ENCODE results near the gene DBF4. TPM values are rescaled to one million over a fixed set of nuclear protein-coding genes. Genes with fewer than 3 reads are reported as not detected.

Gene DBF4
- total RNA-seq, 1 experiment from 2014 or later: 55.4 TPM

DNA sequence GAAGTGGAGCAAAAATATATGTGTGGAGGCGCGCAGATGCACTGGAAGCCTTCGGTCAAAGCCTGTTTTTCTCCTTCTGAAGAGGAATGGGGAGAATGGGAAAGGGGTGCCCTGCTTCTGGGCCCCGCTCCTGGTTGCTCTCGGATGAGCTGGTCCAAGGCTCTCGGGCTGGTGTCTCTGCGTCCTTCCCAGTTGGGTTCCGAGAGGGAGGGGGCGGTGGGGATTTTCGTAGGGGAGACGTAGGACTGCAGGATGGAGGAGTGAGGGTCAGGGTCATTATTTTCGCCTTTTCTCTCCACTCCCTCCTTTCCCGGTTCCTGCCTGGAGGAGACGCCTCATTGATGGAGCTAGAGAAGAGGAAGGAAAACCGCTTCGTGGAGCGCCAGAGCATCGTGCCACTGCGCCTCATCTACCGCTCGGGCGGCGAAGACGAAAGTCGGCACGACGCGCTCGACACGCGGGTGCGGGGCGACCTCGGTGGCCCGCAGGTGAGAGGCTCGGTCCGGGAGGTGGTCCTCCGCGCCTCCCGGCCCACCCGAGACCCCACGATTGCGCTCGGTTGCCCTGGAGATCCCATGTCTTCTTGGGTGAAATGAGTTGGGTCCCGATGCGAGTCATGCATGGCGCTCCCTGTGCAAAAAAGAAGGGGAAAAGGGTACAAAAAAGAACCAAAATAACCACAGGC is 58.5 kb downstream of the DBF4 start (continued):
- TF ChIP-seq, protein P1, sequence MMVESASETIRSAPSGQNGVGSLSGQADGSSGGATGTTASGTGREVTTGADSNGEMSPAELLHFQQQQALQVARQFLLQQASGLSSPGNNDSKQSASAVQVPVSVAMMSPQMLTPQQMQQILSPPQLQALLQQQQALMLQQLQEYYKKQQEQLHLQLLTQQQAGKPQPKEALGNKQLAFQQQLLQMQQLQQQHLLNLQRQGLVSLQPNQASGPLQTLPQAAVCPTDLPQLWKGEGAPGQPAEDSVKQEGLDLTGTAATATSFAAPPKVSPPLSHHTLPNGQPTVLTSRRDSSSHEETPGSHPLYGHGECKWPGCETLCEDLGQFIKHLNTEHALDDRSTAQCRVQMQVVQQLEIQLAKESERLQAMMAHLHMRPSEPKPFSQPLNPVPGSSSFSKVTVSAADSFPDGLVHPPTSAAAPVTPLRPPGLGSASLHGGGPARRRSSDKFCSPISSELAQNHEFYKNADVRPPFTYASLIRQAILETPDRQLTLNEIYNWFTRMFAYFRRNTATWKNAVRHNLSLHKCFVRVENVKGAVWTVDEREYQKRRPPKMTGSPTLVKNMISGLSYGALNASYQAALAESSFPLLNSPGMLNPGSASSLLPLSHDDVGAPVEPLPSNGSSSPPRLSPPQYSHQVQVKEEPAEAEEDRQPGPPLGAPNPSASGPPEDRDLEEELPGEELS (CRISPR knock-in tag; IDR thresholded peaks at IDR 0.05): 0 out of 2 replicates have a peak, but pooled peaks have one; percentile 59
- TF ChIP-seq NR3C1 (CRISPR knock-in tag; conservative IDR thresholded peaks at IDR 0.05; ENCODE audit: low read depth): no peak
- 0 out of 2 replicates have a peak, but pooled peaks have one; percentile 52 for TF ChIP-seq ZBTB43 (CRISPR knock-in tag; IDR thresholded peaks at IDR 0.05)
- TF ChIP-seq TCF7 (CRISPR knock-in tag; IDR thresholded peaks at IDR 0.05; ENCODE audit: low read depth): 0 out of 2 replicates have a peak, but pooled peaks have one; percentile 38
- TF ChIP-seq, protein P2, sequence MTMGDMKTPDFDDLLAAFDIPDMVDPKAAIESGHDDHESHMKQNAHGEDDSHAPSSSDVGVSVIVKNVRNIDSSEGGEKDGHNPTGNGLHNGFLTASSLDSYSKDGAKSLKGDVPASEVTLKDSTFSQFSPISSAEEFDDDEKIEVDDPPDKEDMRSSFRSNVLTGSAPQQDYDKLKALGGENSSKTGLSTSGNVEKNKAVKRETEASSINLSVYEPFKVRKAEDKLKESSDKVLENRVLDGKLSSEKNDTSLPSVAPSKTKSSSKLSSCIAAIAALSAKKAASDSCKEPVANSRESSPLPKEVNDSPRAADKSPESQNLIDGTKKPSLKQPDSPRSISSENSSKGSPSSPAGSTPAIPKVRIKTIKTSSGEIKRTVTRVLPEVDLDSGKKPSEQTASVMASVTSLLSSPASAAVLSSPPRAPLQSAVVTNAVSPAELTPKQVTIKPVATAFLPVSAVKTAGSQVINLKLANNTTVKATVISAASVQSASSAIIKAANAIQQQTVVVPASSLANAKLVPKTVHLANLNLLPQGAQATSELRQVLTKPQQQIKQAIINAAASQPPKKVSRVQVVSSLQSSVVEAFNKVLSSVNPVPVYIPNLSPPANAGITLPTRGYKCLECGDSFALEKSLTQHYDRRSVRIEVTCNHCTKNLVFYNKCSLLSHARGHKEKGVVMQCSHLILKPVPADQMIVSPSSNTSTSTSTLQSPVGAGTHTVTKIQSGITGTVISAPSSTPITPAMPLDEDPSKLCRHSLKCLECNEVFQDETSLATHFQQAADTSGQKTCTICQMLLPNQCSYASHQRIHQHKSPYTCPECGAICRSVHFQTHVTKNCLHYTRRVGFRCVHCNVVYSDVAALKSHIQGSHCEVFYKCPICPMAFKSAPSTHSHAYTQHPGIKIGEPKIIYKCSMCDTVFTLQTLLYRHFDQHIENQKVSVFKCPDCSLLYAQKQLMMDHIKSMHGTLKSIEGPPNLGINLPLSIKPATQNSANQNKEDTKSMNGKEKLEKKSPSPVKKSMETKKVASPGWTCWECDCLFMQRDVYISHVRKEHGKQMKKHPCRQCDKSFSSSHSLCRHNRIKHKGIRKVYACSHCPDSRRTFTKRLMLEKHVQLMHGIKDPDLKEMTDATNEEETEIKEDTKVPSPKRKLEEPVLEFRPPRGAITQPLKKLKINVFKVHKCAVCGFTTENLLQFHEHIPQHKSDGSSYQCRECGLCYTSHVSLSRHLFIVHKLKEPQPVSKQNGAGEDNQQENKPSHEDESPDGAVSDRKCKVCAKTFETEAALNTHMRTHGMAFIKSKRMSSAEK (CRISPR knock-in tag; IDR thresholded peaks at IDR 0.05; ENCODE audit: borderline replicate concordance): no peak
- peak; percentile 57; the same call in 1 of the 2 replicates for TF ChIP-seq NFE2L1 (CRISPR knock-in tag; IDR thresholded peaks at IDR 0.05)
- TF ChIP-seq, protein P3, sequence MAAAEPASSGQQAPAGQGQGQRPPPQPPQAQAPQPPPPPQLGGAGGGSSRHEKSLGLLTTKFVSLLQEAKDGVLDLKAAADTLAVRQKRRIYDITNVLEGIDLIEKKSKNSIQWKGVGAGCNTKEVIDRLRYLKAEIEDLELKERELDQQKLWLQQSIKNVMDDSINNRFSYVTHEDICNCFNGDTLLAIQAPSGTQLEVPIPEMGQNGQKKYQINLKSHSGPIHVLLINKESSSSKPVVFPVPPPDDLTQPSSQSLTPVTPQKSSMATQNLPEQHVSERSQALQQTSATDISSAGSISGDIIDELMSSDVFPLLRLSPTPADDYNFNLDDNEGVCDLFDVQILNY (CRISPR knock-in tag; IDR thresholded peaks at IDR 0.05): 0 out of 2 replicates have a peak, but pooled peaks have one; percentile 12
- peak; percentile 74; the same call in 1 of the 2 replicates for TF ChIP-seq ZNF138 (CRISPR knock-in tag; conservative IDR thresholded peaks at IDR 0.05)
- TF ChIP-seq ZNF219 (CRISPR knock-in tag; IDR thresholded peaks at IDR 0.05; ENCODE audit: borderline replicate concordance): peak; percentile 66; the same call in 1 of the 2 replicates
- 0 out of 2 replicates have a peak, but pooled peaks have one; percentile 28 for TF ChIP-seq KAT7 (CRISPR knock-in tag; IDR thresholded peaks at IDR 0.05; ENCODE audit: borderline replicate concordance)
- 0 out of 2 replicates have a peak, but pooled peaks have one; percentile 51 for TF ChIP-seq FOXK1 (CRISPR knock-in tag; IDR thresholded peaks at IDR 0.05)
- TF ChIP-seq E2F1 (CRISPR knock-in tag; IDR thresholded peaks at IDR 0.05): no peak
- 0 out of 2 replicates have a peak, but pooled peaks have one; percentile 62 for TF ChIP-seq JUN (CRISPR knock-in tag; IDR thresholded peaks at IDR 0.05)
- TF ChIP-seq, protein P4, sequence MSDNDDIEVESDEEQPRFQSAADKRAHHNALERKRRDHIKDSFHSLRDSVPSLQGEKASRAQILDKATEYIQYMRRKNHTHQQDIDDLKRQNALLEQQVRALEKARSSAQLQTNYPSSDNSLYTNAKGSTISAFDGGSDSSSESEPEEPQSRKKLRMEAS (CRISPR knock-in tag; IDR thresholded peaks at IDR 0.05): peak; percentile 87
- TF ChIP-seq, protein P5, sequence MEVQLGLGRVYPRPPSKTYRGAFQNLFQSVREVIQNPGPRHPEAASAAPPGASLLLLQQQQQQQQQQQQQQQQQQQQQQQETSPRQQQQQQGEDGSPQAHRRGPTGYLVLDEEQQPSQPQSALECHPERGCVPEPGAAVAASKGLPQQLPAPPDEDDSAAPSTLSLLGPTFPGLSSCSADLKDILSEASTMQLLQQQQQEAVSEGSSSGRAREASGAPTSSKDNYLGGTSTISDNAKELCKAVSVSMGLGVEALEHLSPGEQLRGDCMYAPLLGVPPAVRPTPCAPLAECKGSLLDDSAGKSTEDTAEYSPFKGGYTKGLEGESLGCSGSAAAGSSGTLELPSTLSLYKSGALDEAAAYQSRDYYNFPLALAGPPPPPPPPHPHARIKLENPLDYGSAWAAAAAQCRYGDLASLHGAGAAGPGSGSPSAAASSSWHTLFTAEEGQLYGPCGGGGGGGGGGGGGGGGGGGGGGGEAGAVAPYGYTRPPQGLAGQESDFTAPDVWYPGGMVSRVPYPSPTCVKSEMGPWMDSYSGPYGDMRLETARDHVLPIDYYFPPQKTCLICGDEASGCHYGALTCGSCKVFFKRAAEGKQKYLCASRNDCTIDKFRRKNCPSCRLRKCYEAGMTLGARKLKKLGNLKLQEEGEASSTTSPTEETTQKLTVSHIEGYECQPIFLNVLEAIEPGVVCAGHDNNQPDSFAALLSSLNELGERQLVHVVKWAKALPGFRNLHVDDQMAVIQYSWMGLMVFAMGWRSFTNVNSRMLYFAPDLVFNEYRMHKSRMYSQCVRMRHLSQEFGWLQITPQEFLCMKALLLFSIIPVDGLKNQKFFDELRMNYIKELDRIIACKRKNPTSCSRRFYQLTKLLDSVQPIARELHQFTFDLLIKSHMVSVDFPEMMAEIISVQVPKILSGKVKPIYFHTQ (CRISPR knock-in tag; IDR thresholded peaks at IDR 0.05): no peak
- TF ChIP-seq, protein P6, sequence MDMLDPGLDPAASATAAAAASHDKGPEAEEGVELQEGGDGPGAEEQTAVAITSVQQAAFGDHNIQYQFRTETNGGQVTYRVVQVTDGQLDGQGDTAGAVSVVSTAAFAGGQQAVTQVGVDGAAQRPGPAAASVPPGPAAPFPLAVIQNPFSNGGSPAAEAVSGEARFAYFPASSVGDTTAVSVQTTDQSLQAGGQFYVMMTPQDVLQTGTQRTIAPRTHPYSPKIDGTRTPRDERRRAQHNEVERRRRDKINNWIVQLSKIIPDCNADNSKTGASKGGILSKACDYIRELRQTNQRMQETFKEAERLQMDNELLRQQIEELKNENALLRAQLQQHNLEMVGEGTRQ (CRISPR knock-in tag; IDR thresholded peaks at IDR 0.05): 0 out of 2 replicates have a peak, but pooled peaks have one; percentile 20
- TF ChIP-seq ZNF263 (CRISPR knock-in tag; IDR thresholded peaks at IDR 0.05; ENCODE audit: low read depth): no peak
- no peak for TF ChIP-seq SOX15 (CRISPR knock-in tag; IDR thresholded peaks at IDR 0.05)
- TF ChIP-seq, protein P7, sequence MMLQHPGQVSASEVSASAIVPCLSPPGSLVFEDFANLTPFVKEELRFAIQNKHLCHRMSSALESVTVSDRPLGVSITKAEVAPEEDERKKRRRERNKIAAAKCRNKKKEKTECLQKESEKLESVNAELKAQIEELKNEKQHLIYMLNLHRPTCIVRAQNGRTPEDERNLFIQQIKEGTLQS (CRISPR knock-in tag; conservative IDR thresholded peaks at IDR 0.05): no peak
- TF ChIP-seq, protein P8, sequence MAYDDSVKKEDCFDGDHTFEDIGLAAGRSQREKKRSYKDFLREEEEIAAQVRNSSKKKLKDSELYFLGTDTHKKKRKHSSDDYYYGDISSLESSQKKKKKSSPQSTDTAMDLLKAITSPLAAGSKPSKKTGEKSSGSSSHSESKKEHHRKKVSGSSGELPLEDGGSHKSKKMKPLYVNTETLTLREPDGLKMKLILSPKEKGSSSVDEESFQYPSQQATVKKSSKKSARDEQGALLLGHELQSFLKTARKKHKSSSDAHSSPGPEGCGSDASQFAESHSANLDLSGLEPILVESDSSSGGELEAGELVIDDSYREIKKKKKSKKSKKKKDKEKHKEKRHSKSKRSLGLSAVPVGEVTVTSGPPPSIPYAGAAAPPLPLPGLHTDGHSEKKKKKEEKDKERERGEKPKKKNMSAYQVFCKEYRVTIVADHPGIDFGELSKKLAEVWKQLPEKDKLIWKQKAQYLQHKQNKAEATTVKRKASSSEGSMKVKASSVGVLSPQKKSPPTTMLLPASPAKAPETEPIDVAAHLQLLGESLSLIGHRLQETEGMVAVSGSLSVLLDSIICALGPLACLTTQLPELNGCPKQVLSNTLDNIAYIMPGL (CRISPR knock-in tag; IDR thresholded peaks at IDR 0.05): no peak
- TF ChIP-seq ZNF121 (CRISPR knock-in tag; IDR thresholded peaks at IDR 0.05): no peak
